Smooth muscle cell (in vitro differentiated cells): ENCODE measurements around the gene FUT9. TPM values are rescaled to one million over a fixed set of nuclear protein-coding genes. Genes with fewer than 3 reads are reported as not detected.

Experiments used
- DNase-seq: peaks from one replicate; lab custom pipeline; 2025; ENCODE audit not compliant: unreplicated experiment; lab: John Stamatoyannopoulos, UW
- H2AFZ ChIP-seq: fragments of 200-600 bp; sonication (generic); 2 replicates; pipeline ENCODE4 v1.6.0; 2016; ENCODE audit warnings: antibody characterized with exemption, low read depth, mild to moderate bottlenecking
- H3F3A ChIP-seq: fragments of 200-600 bp; sonication (generic); 2 replicates; pipeline ENCODE4 v1.6.0; 2017; ENCODE audit warnings: antibody characterized with exemption, low read depth
- H3K27ac ChIP-seq: fragments of 200-600 bp; sonication (generic); 2 replicates; pipeline ENCODE4 v1.5.1; 2016; ENCODE audit warnings: low read depth, mild to moderate bottlenecking
- H3K27me3 ChIP-seq: fragments of 200-600 bp; sonication (generic); 2 replicates; pipeline ENCODE4 v1.6.1; 2016; ENCODE audit warnings: low read depth, mild to moderate bottlenecking
- H3K36me3 ChIP-seq: fragments of 200-600 bp; sonication (generic); 2 replicates; pipeline ENCODE4 v1.5.1; 2016; ENCODE audit warnings: low read depth
- H3K4me1 ChIP-seq: fragments of 200-600 bp; sonication (generic); 2 replicates; pipeline ENCODE4 v1.5.1; 2016; ENCODE audit warnings: low read depth
- H3K4me2 ChIP-seq: fragments of 200-600 bp; sonication (generic); 2 replicates; pipeline ENCODE4 v1.6.0; 2016; ENCODE audit warnings: mild to moderate bottlenecking
- H3K4me3 ChIP-seq: fragments of 200-600 bp; sonication (generic); 2 replicates; pipeline ENCODE4 v1.5.1; 2016; ENCODE audit warnings: mild to moderate bottlenecking
- H3K79me2 ChIP-seq: fragments of 200-600 bp; sonication (generic); 2 replicates; pipeline ENCODE4 v1.6.0; 2016; ENCODE audit warnings: low read depth, mild to moderate bottlenecking
- H3K9ac ChIP-seq: fragments of 200-600 bp; sonication (generic); 2 replicates; pipeline ENCODE4 v1.6.0; 2016; ENCODE audit warnings: low read depth
- H3K9me3 ChIP-seq: fragments of 200-600 bp; sonication (generic); replicated peaks from 2 replicates; pipeline ENCODE4 v1.5.1; 2016; ENCODE audit warnings: low read depth
- H4K20me1 ChIP-seq: fragments of 200-600 bp; sonication (generic); 2 replicates; pipeline ENCODE4 v1.6.0; 2016; ENCODE audit warnings: low read depth
- WGBS: methylation state at CpG from one replicate; pipeline ENCODE4 v1.1.7; 2016; ENCODE audit warnings: low lambda C conversion rate; 5-methylcytosine and 5-hydroxymethylcytosine counted together
- polyA plus RNA-seq: library from polyadenylated mRNA; unstranded; fragments of >200 nt; fragmentation: Nextera tagmentation; extraction: Ambion mirVana; gene quantifications from 2 replicates; pipeline ENCODE4 v1.2.1, GENCODE V29; 2016
- total RNA-seq: library from RNA; depleted of rRNA; stranded (reverse); fragments of >200 nt; gene quantifications from 2 replicates; pipeline ENCODE4 v1.2.3, GENCODE V29; 2014
- TF ChIP-seq, protein P1 (sequence below): fragments of 200-600 bp; sonication (generic); IDR thresholded peaks from 2 replicates; pipeline ENCODE4 v1.5.1; 2017; ENCODE audit warnings: borderline replicate concordance, mild to moderate bottlenecking, antibody characterized with exemption; ENCODE audit not compliant: insufficient read depth, poor library complexity, severe bottlenecking

Gene FUT9
- total and polyA plus RNA-seq, 2 experiments from 2014 or later = 0.04 TPM; not detected in 1

DNA sequence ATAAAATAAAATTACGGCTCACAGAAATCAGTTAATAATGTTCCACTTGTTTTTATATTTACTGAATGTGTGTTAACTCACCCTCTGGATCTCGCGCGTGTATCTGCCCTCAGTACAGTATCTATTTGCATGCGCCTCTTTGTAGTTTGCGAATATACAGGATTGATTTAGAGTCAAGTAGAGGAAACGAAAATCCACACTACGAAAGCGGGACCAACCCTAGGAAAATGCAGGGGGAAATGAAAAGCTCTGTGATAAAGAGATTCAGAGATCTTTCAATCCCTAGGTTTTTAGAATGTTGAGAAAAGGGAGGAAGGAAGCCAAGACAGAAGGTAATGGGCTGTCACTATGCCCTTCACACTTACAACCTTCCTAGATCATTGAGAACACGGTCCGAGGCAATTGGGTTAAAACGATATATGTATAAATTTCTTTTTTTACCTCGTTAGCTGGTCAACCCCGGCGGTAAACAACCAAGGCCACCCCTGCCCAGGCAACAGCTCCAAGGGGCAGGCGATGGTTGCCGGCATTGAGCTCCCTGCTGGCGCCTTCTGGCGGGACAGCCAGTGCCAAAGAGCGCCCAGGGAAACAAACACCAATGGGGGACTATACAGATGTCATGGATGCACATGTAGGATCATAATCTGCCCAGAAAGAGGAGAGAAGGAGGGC lies 792 bp upstream of the FUT9 start:
- 19% methylated on average over 20 of the region's 20 CpGs for WGBS
- no peaks in the 10 kb centered on the region for H3K36me3 ChIP-seq
- H3K9ac ChIP-seq = no peak overlapping the region
- no peak for DNase-seq
- no peaks in the 10 kb centered on the region for H3K9me3 ChIP-seq
- no peak overlapping the region for H3K27ac ChIP-seq
- peak overlapping the region; percentile 85 for H3K4me2 ChIP-seq
- peaks cover 48% of the 10 kb centered on the region for H3K27me3 ChIP-seq
- H3K4me1 ChIP-seq = peaks cover 12% of the 10 kb centered on the region
- H3F3A ChIP-seq = no peaks in the 10 kb centered on the region
- H4K20me1 ChIP-seq = no peaks in the 10 kb centered on the region
- H3K4me3 ChIP-seq = peak overlapping the region; percentile 42
- H3K79me2 ChIP-seq = no peaks in the 10 kb centered on the region
- TF ChIP-seq, protein P1, sequence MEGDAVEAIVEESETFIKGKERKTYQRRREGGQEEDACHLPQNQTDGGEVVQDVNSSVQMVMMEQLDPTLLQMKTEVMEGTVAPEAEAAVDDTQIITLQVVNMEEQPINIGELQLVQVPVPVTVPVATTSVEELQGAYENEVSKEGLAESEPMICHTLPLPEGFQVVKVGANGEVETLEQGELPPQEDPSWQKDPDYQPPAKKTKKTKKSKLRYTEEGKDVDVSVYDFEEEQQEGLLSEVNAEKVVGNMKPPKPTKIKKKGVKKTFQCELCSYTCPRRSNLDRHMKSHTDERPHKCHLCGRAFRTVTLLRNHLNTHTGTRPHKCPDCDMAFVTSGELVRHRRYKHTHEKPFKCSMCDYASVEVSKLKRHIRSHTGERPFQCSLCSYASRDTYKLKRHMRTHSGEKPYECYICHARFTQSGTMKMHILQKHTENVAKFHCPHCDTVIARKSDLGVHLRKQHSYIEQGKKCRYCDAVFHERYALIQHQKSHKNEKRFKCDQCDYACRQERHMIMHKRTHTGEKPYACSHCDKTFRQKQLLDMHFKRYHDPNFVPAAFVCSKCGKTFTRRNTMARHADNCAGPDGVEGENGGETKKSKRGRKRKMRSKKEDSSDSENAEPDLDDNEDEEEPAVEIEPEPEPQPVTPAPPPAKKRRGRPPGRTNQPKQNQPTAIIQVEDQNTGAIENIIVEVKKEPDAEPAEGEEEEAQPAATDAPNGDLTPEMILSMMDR = no peak
- no peak overlapping the region for H2AFZ ChIP-seq

DNA sequence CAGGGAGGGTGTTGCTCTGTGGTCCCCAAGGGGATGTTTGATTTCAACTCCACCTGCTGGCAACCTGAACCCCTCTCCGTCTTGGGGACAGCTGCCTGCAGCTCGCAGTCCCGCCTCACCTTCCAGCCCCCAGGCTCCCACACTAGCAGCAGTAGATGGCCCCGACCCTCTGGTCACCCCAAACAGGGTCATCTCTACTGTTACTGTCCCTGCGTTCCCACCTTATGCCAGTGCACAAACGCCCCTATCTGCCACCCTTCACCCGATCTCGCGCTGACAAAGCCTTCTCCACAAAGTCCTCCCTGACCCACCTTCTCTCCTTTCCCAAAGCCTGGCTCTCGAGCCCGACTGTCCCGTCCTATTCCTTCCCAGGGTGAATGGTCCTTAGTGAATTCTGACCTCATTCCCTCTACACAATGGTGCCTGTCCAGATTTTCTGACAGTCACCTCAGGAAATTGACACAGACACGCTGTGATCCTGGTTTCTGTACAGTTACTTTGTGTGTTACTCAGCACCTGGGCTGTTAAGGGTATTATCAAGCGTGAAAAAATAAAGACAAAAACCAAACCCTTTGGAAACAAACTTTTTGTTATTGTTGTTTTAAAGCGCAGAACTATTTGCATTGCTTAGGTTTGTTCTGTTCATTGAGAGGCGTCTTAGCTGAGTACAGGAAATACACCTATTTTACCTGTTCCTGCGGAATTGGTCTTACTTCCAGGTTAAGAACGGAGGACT lies 728 bp downstream of the FUT9 start:
- Histone ChIP-seq H3K9ac (no peak overlapping the region), H3K27me3 (peaks cover 48% of the 10 kb centered on the region), H3K4me1 (peaks cover 12% of the 10 kb centered on the region), H3K9me3 (no peaks in the 10 kb centered on the region), H3K36me3 (no peaks in the 10 kb centered on the region), H3K4me3 (peak overlapping the region; percentile 42), H3F3A (no peaks in the 10 kb centered on the region), H2AFZ (no peak overlapping the region), H3K79me2 (no peaks in the 10 kb centered on the region), H3K4me2 (peak overlapping the region; percentile 85), H4K20me1 (no peaks in the 10 kb centered on the region), H3K27ac (no peak overlapping the region)
- DNase-seq = no peak
- 13% methylated on average over 16 of the region's 18 CpGs for WGBS
- TF ChIP-seq, protein P1 = no peak

DNA sequence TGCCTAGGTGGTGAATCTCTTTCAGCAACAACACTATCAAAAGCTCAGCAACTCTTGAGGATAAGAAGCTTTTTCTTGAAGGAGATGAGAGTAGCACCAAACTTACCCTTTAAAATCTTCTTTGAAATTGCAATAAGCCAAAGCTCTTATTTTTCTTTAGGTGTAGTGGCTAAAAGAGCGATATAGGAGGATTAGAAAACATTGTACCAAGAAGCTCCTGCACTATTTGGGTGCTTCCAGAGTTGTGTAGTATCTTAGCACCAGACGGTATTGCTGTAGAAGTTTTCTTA lies 1.2 kb downstream of the FUT9 start:
- Histone ChIP-seq H3K27ac (no peak overlapping the region), H3K9ac (no peak overlapping the region), H3K79me2 (no peaks in the 10 kb centered on the region), H3K27me3 (peaks cover 48% of the 10 kb centered on the region), H2AFZ (no peak overlapping the region), H3F3A (no peaks in the 10 kb centered on the region), H3K36me3 (no peaks in the 10 kb centered on the region), H3K9me3 (no peaks in the 10 kb centered on the region), H4K20me1 (no peaks in the 10 kb centered on the region), H3K4me2 (no peak overlapping the region), H3K4me1 (peaks cover 12% of the 10 kb centered on the region), H3K4me3 (no peak overlapping the region)
- no peak for DNase-seq
- 83% methylated on average over 2 of the region's 2 CpGs for WGBS
- TF ChIP-seq, protein P1 = no peak

DNA sequence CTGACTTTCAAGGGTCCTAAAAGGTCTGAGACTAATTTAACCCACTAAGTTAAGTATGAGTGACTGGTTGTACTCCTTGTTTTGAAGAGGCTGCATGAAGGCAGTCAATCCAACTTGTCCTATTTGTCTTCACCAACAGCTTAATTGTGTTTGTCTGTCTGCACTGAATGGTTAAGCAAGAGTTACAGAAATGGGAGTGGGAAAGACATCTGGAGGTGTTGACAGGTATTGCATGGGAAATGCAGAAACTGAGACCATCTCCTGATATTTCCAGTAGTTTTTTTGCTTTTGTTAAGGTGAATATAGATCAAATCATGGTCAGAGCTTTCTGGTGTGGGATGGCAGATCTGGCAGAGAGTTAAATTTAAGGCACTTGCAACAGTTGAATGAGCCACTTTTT lies 6.5 kb downstream of the FUT9 start:
- no peak for DNase-seq
- TF ChIP-seq, protein P1 = no peak

More for the DNA sequence above, 6.5 kb downstream of the FUT9 start:
- H3F3A ChIP-seq = no peaks in the 10 kb centered on the region
- H4K20me1 ChIP-seq = no peaks in the 10 kb centered on the region
- no peak overlapping the region for H3K4me3 ChIP-seq
- H3K9me3 ChIP-seq = no peaks in the 10 kb centered on the region
- no peak overlapping the region for H3K4me2 ChIP-seq
- H3K36me3 ChIP-seq = no peaks in the 10 kb centered on the region
- H3K27me3 ChIP-seq = peaks cover 11% of the 10 kb centered on the region
- H2AFZ ChIP-seq = no peak overlapping the region
- no peaks in the 10 kb centered on the region for H3K79me2 ChIP-seq
- H3K9ac ChIP-seq = no peak overlapping the region
- H3K4me1 ChIP-seq = no peaks in the 10 kb centered on the region
- no peak overlapping the region for H3K27ac ChIP-seq
